ENCODE results near the gene ADAMTSL3. TPM values are rescaled to one million over a fixed set of nuclear protein-coding genes. Genes with fewer than 3 reads are reported as not detected.

ADAMTSL3 gene
- total RNA-seq, 1 donor from 2014 or later: 13.2 TPM

GRCh38 chr15:83889995-83890394 lies 236.1 kb downstream of the ADAMTSL3 start:
- H3K27me3 Mint-ChIP-seq (ENCODE audit: low read depth): peaks cover 33% of the 10 kb centered on the region
- H3K36me3 Mint-ChIP-seq: no peaks in the 10 kb centered on the region
- H3K4me3 Mint-ChIP-seq: no peak overlapping the region
- no peaks in the 10 kb centered on the region for H3K9me3 Mint-ChIP-seq
- TF ChIP-seq, protein P1, sequence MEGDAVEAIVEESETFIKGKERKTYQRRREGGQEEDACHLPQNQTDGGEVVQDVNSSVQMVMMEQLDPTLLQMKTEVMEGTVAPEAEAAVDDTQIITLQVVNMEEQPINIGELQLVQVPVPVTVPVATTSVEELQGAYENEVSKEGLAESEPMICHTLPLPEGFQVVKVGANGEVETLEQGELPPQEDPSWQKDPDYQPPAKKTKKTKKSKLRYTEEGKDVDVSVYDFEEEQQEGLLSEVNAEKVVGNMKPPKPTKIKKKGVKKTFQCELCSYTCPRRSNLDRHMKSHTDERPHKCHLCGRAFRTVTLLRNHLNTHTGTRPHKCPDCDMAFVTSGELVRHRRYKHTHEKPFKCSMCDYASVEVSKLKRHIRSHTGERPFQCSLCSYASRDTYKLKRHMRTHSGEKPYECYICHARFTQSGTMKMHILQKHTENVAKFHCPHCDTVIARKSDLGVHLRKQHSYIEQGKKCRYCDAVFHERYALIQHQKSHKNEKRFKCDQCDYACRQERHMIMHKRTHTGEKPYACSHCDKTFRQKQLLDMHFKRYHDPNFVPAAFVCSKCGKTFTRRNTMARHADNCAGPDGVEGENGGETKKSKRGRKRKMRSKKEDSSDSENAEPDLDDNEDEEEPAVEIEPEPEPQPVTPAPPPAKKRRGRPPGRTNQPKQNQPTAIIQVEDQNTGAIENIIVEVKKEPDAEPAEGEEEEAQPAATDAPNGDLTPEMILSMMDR (IDR thresholded peaks at IDR 0.05; ENCODE audit: unreplicated experiment): no peak
- no peak for DNase-seq (ENCODE audit: low spot score in 2 of 2, unreplicated experiment in 2 of 2)
- H3K27ac Mint-ChIP-seq: no peak overlapping the region
- no peaks in the 10 kb centered on the region for H3K4me1 Mint-ChIP-seq

DNA sequence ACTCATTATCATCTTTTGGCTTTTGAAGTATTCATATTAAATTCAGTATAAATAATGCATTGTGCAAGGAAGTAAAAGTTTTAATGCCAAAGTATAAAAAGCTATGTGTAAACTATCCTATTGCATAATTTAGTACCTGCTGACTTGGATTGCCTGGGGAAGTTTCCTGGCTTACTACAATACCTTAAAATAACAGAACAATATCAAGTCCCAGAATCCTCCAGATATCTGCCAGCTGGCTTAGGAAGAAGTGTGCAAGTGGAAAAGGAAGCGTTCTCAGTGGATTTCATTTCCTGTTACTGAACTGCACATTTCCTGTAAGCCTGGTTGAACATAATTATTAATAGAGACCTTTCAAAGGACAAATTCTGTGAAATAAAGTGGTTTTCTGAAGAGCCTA lies 236.7 kb downstream of the ADAMTSL3 start:
- no peak overlapping the region for H3K27ac Mint-ChIP-seq
- H3K27me3 Mint-ChIP-seq (ENCODE audit: low read depth): peaks cover 33% of the 10 kb centered on the region

GRCh38 chr15:83892498-83892897 lies 238.6 kb downstream of the ADAMTSL3 start:
- H3K27me3 Mint-ChIP-seq (ENCODE audit: low read depth): peaks cover 33% of the 10 kb centered on the region
- H3K9me3 Mint-ChIP-seq: no peaks in the 10 kb centered on the region
- H3K4me1 Mint-ChIP-seq: no peaks in the 10 kb centered on the region
- H3K27ac Mint-ChIP-seq: no peak overlapping the region
- no peaks in the 10 kb centered on the region for H3K36me3 Mint-ChIP-seq
- no peak for DNase-seq (ENCODE audit: low spot score in 2 of 2, unreplicated experiment in 2 of 2)
- H3K4me3 Mint-ChIP-seq: no peak overlapping the region
- TF ChIP-seq, protein P1 (IDR thresholded peaks at IDR 0.05; ENCODE audit: unreplicated experiment): no peak

More for the DNA sequence above, 236.7 kb downstream of the ADAMTSL3 start:
- Mint-ChIP-seq H3K36me3 (no peaks in the 10 kb centered on the region), H3K9me3 (no peaks in the 10 kb centered on the region), H3K4me1 (no peaks in the 10 kb centered on the region), H3K4me3 (no peak overlapping the region)
- DNase-seq (ENCODE audit: low spot score in 2 of 2, unreplicated experiment in 2 of 2): no peak
- TF ChIP-seq, protein P1 (IDR thresholded peaks at IDR 0.05; ENCODE audit: unreplicated experiment): no peak

DNA sequence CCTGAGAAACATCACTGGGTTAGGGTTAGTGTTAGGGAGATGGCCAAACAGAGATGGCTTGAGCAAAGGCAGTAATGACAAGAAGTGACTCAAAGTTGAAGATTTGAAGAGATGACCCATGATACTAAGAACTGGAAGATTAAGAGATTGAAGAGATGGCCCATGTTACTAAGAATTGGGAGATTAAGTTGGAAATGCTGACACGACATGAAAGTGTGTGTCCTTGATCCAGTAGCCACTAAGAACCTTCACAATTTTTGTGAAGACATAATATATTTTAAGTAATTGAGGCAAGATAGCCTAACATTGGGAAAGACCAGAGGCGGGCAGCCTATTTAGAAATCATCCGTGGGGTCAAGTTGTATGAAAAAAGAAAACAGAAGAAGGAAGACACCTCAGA lies 239.4 kb downstream of the ADAMTSL3 start:
- H3K4me1 Mint-ChIP-seq: no peaks in the 10 kb centered on the region
- TF ChIP-seq, protein P1 (IDR thresholded peaks at IDR 0.05; ENCODE audit: unreplicated experiment): no peak
- no peaks in the 10 kb centered on the region for H3K36me3 Mint-ChIP-seq
- peaks cover 36% of the 10 kb centered on the region for H3K27me3 Mint-ChIP-seq (ENCODE audit: low read depth)
- H3K4me3 Mint-ChIP-seq: no peak overlapping the region
- no peak for DNase-seq (ENCODE audit: low spot score in 2 of 2, unreplicated experiment in 2 of 2)
- no peaks in the 10 kb centered on the region for H3K9me3 Mint-ChIP-seq
- no peak overlapping the region for H3K27ac Mint-ChIP-seq

DNA sequence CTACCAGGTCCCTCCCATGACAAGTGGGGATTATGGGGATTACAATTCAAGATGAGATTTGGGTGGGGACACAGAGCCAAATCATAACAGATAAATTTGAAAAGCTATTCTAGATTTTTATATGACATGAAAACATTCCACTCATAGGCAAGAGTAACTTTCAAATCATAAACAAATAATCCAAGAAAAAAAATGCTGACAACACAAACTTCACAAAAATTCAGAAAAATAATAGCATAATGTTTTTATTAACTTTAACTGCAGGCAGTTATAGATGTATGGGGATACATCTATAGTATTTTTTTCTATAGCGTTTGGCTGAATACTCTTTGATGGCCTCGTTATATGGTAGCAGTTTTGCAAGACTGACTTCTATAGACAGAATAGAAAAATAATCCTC lies 243.1 kb downstream of the ADAMTSL3 start:
- no peaks in the 10 kb centered on the region for H3K4me1 Mint-ChIP-seq
- no peak for DNase-seq (ENCODE audit: low spot score in 2 of 2, unreplicated experiment in 2 of 2)
- TF ChIP-seq, protein P1 (IDR thresholded peaks at IDR 0.05; ENCODE audit: unreplicated experiment): no peak
- no peaks in the 10 kb centered on the region for H3K36me3 Mint-ChIP-seq
- H3K9me3 Mint-ChIP-seq: no peaks in the 10 kb centered on the region
- H3K27ac Mint-ChIP-seq: no peak overlapping the region
- no peak overlapping the region for H3K4me3 Mint-ChIP-seq
- peaks cover 52% of the 10 kb centered on the region for H3K27me3 Mint-ChIP-seq (ENCODE audit: low read depth)

- Mint-ChIP-seq H3K9me3 (no peaks in the 10 kb centered on the region), H3K27me3 (ENCODE audit: low read depth) (peaks cover 57% of the 10 kb centered on the region), H3K4me1 (no peaks in the 10 kb centered on the region), H3K36me3 (no peaks in the 10 kb centered on the region), H3K4me3 (no peak overlapping the region), H3K27ac (no peak overlapping the region)
- DNase-seq (ENCODE audit: low spot score in 2 of 2, unreplicated experiment in 2 of 2): no peak
- TF ChIP-seq, protein P1 (IDR thresholded peaks at IDR 0.05; ENCODE audit: unreplicated experiment): no peak
Measured at GRCh38 chr15:83898361-83898760, 244.4 kb downstream of the ADAMTSL3 start.
